Ishikawa (cell line): ENCODE data around the gene GLIPR1.

Experiments used
- CEBPB ChIP-seq: IDR thresholded peaks from 2 replicates; pipeline ENCODE4 v1.6.1; 2012
- CREB1 ChIP-seq: IDR thresholded peaks from 2 replicates; pipeline ENCODE4 v1.6.1; 2012; ENCODE audit warnings: low read depth
- EGR1 ChIP-seq: IDR thresholded peaks from 2 replicates; pipeline ENCODE4 v1.6.1; 2012
- EP300 ChIP-seq: IDR thresholded peaks from 2 replicates; pipeline ENCODE4 v1.6.1; 2012; ENCODE audit warnings: borderline replicate concordance
- FOXM1 ChIP-seq: IDR thresholded peaks from 2 replicates; pipeline ENCODE4 v1.6.1; 2012; ENCODE audit warnings: low read depth, borderline replicate concordance
- NFIC ChIP-seq: IDR thresholded peaks from 2 replicates; pipeline ENCODE4 v1.6.1; 2012
- RAD21 ChIP-seq: IDR thresholded peaks from 2 replicates; pipeline ENCODE4 v1.6.1; 2012; ENCODE audit warnings: low read depth
- TAF1 ChIP-seq: IDR thresholded peaks from 2 replicates; pipeline ENCODE4 v1.6.1; 2012; ENCODE audit warnings: low read depth, mild to moderate bottlenecking
- TCF12 ChIP-seq: IDR thresholded peaks from 2 replicates; pipeline ENCODE4 v1.6.1; 2012; ENCODE audit warnings: low read depth
- TEAD4 ChIP-seq: IDR thresholded peaks from 2 replicates; pipeline ENCODE4 v1.6.1; 2012
- USF1 ChIP-seq: IDR thresholded peaks from 2 replicates; pipeline ENCODE4 v1.6.1; 2012
- YY1 ChIP-seq: IDR thresholded peaks from 2 replicates; pipeline ENCODE4 v1.6.1; 2012; ENCODE audit warnings: low read depth
- ZBTB7A ChIP-seq: IDR thresholded peaks from 2 replicates; pipeline ENCODE4 v1.6.1; 2012; ENCODE audit warnings: low read depth
- TF ChIP-seq, protein P1 (sequence below): IDR thresholded peaks from 2 replicates; pipeline ENCODE4 v1.6.1; 2012
- TF ChIP-seq, protein P2 (sequence below): IDR thresholded peaks from 2 replicates; pipeline ENCODE4 v1.6.1; 2012; ENCODE audit warnings: low read depth, mild to moderate bottlenecking

The GLIPR1 gene

GRCh38 chr12:75529316-75529715 lies 48.8 kb downstream of the GLIPR1 start:
- TF ChIP-seq CREB1 (no peak), CEBPB (no peak), USF1 (no peak), ZBTB7A (no peak), EGR1 (no peak), TCF12 (no peak), FOXM1 (no peak), RAD21 (no peak)
- TF ChIP-seq, protein P1, sequence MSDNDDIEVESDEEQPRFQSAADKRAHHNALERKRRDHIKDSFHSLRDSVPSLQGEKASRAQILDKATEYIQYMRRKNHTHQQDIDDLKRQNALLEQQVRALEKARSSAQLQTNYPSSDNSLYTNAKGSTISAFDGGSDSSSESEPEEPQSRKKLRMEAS, result no peak

GRCh38 chr12:75529826-75530225 lies 49.3 kb downstream of the GLIPR1 start:
- TF ChIP-seq ZBTB7A (no peak), FOXM1 (no peak), CEBPB (no peak), TAF1 (no peak), NFIC (no peak), YY1 (no peak), TCF12 (no peak), CREB1 (no peak), USF1 (no peak), TEAD4 (no peak), EGR1 (no peak), EP300 (no peak), RAD21 (no peak)
- TF ChIP-seq, protein P2, sequence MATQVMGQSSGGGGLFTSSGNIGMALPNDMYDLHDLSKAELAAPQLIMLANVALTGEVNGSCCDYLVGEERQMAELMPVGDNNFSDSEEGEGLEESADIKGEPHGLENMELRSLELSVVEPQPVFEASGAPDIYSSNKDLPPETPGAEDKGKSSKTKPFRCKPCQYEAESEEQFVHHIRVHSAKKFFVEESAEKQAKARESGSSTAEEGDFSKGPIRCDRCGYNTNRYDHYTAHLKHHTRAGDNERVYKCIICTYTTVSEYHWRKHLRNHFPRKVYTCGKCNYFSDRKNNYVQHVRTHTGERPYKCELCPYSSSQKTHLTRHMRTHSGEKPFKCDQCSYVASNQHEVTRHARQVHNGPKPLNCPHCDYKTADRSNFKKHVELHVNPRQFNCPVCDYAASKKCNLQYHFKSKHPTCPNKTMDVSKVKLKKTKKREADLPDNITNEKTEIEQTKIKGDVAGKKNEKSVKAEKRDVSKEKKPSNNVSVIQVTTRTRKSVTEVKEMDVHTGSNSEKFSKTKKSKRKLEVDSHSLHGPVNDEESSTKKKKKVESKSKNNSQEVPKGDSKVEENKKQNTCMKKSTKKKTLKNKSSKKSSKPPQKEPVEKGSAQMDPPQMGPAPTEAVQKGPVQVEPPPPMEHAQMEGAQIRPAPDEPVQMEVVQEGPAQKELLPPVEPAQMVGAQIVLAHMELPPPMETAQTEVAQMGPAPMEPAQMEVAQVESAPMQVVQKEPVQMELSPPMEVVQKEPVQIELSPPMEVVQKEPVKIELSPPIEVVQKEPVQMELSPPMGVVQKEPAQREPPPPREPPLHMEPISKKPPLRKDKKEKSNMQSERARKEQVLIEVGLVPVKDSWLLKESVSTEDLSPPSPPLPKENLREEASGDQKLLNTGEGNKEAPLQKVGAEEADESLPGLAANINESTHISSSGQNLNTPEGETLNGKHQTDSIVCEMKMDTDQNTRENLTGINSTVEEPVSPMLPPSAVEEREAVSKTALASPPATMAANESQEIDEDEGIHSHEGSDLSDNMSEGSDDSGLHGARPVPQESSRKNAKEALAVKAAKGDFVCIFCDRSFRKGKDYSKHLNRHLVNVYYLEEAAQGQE, result no peak
- TF ChIP-seq, protein P1, result no peak

GRCh38 chr12:75533239-75533638 lies 52.7 kb downstream of the GLIPR1 start:
- no peak for TF ChIP-seq EGR1
- no peak for TF ChIP-seq NFIC

DNA sequence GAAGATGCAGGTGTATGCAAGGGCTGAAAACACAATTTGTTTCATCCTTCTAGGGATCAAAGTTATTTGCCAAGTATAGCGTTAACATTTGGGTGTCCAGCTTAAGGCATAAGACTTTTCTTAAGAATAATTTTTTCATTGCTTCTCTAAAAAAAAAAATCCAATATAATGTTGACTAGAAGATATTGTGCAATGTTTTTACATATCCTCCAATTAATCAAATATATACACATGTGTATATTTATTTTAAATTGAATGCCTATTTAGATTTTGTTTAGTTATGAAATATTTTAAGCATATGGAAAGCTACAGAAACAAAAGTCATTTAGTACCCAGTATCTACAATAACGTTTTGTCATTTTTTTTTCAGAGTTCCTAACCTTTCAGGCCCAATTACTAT lies 59.3 kb downstream of the GLIPR1 start:
- TF ChIP-seq EGR1 (no peak), CEBPB (no peak), NFIC (no peak), RAD21 (no peak), EP300 (no peak), TCF12 (no peak), TEAD4 (no peak), YY1 (no peak), CREB1 (no peak), ZBTB7A (no peak), USF1 (no peak), TAF1 (no peak), FOXM1 (no peak)
- TF ChIP-seq, protein P2, result no peak
- TF ChIP-seq, protein P1, result no peak

DNA sequence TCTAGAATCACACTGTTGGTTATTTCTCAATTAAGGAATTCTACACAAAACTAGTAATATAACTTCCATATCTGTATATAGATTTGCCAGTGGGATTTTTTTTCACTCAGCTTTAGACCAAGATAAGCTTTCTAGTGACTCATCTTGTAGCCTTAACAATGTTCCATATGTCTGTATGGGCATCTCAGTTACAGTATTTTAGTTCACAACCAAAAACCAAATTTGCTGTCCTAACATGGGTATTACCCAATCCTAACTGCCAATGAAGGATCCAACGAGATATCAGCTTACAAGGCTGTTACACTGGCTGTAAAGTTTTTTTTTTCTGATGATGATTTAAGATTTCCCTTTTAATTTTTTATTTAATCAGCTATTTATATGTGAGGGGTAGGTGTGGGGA lies 62.4 kb downstream of the GLIPR1 start:
- TF ChIP-seq FOXM1, result no peak
- no peak for TF ChIP-seq CREB1
- TF ChIP-seq, protein P1, result no peak
- TF ChIP-seq TEAD4, result no peak
- no peak for TF ChIP-seq RAD21
- no peak for TF ChIP-seq USF1
- TF ChIP-seq YY1, result no peak
